ENCODE measurements around the gene CHST7. TPM values are rescaled to one million over a fixed set of nuclear protein-coding genes. Genes with fewer than 3 reads are reported as not detected.

CHST7 gene
- total and polyA plus RNA-seq, 4 donors, result 2.9 to 13.2 (median 5.8) TPM

- Histone ChIP-seq H3K27me3 (ENCODE audit: control insufficient read depth in 4 of 4, insufficient read depth in 4 of 4, low read length in 3 of 4) (no peaks in the 10 kb centered on the region), H3K27ac (ENCODE audit: low read depth in 1 of 2, low read length in 2 of 2) (no peak overlapping the region), H3K9me3 (ENCODE audit: control insufficient read depth in 4 of 4, low read length in 3 of 4) (no peaks in the 10 kb centered on the region), H3K4me1 (ENCODE audit: control insufficient read depth in 4 of 4, insufficient read depth in 4 of 4, low read length in 3 of 4) (peaks cover 0 to 13% (median 4%) of the 10 kb centered on the region in 4 donors), H3K36me3 (ENCODE audit: control insufficient read depth in 4 of 4, insufficient read depth in 3 of 4, low read depth in 1 of 4, low read length in 3 of 4) (no peaks in the 10 kb centered on the region), H3K4me3 (ENCODE audit: low read depth in 1 of 3, low read length in 3 of 3) (no peak overlapping the region), H3K9ac (ENCODE audit: low read depth in 1 of 2, low read length in 2 of 2) (no peak overlapping the region)
- no peak for DNase-seq (ENCODE audit: low spot score)
- TF ChIP-seq FOXA2 (IDR thresholded peaks at IDR 0.05) (no peak), RAD21 (IDR thresholded peaks at IDR 0.05) (no peak), NR2F2 (IDR thresholded peaks at IDR 0.05) (no peak), YY1 (IDR thresholded peaks at IDR 0.05) (no peak), HNF4G (IDR thresholded peaks at IDR 0.05) (no peak), GABPA (IDR thresholded peaks at IDR 0.05 in 1 of 2, conservative IDR thresholded peaks at IDR 0.05 in 1 of 2) (no peak), CTCF (IDR thresholded peaks at IDR 0.05; ENCODE audit: low read depth, low read length, missing input control) (no peak), SP1 (IDR thresholded peaks at IDR 0.05) (no peak), FOXA1 (IDR thresholded peaks at IDR 0.05) (no peak), MAX (IDR thresholded peaks at IDR 0.05) (no peak), HNF4A (conservative IDR thresholded peaks at IDR 0.05) (no peak), ZBTB33 (IDR thresholded peaks at IDR 0.05) (no peak), RXRA (IDR thresholded peaks at IDR 0.05) (no peak)
- TF ChIP-seq, protein P1, sequence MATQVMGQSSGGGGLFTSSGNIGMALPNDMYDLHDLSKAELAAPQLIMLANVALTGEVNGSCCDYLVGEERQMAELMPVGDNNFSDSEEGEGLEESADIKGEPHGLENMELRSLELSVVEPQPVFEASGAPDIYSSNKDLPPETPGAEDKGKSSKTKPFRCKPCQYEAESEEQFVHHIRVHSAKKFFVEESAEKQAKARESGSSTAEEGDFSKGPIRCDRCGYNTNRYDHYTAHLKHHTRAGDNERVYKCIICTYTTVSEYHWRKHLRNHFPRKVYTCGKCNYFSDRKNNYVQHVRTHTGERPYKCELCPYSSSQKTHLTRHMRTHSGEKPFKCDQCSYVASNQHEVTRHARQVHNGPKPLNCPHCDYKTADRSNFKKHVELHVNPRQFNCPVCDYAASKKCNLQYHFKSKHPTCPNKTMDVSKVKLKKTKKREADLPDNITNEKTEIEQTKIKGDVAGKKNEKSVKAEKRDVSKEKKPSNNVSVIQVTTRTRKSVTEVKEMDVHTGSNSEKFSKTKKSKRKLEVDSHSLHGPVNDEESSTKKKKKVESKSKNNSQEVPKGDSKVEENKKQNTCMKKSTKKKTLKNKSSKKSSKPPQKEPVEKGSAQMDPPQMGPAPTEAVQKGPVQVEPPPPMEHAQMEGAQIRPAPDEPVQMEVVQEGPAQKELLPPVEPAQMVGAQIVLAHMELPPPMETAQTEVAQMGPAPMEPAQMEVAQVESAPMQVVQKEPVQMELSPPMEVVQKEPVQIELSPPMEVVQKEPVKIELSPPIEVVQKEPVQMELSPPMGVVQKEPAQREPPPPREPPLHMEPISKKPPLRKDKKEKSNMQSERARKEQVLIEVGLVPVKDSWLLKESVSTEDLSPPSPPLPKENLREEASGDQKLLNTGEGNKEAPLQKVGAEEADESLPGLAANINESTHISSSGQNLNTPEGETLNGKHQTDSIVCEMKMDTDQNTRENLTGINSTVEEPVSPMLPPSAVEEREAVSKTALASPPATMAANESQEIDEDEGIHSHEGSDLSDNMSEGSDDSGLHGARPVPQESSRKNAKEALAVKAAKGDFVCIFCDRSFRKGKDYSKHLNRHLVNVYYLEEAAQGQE (IDR thresholded peaks at IDR 0.05), result no peak
These were observed 3.9 kb upstream of the CHST7 start for GRCh38 chrX:46569621-46570020.

DNA sequence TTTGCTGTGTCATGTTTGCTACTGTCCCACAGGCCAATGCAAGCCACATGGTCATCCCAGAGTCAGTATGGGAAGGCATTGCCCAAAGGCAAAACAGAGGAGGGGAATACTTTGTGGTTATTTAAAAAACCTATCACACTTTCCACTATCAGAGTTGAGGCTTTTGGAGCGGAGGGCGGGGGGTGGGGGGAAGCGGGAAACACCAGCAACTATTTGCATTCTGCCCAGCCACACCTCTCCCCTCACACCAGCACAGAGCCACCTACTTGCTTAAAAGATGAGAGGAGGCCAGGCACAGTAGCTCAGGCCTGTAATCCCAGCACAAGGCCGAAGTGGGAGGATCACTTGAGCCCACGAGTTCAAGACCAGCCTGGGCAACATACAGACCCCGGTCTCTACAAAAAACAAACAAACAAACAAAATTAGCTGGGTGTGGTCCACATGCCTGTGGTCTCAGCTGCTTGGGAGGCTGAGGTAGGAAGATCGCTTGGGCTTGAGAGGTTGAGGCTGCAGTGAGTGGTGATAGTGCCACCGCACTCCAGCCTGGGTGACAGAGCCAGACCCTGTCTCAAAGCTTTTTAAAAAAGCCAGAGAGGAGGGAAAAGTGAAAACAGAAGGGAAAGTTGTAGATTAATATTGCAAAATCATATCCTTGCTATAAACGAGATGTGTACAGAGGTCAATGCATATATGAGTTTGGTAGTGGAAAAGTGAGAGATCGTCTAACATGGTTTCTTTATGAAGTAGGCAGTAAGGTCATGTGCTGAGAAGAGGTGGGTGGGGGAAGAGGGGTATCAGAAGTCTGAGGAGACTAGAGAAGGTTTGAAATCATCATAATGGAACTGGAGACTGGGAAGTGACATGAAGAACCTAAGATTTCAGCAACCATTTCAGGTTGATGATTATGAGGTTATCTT, 1.9 kb upstream of the CHST7 start:
- Histone ChIP-seq H3K9me3 (ENCODE audit: control insufficient read depth in 4 of 4, low read length in 3 of 4) (no peaks in the 10 kb centered on the region), H3K4me1 (ENCODE audit: control insufficient read depth in 4 of 4, insufficient read depth in 4 of 4, low read length in 3 of 4) (peaks cover 0 to 24% (median 11%) of the 10 kb centered on the region in 4 donors), H3K27ac (ENCODE audit: low read depth in 1 of 2, low read length in 2 of 2) (no peak overlapping the region), H3K4me3 (ENCODE audit: low read depth in 1 of 3, low read length in 3 of 3) (no peak overlapping the region), H3K36me3 (ENCODE audit: control insufficient read depth in 4 of 4, insufficient read depth in 3 of 4, low read depth in 1 of 4, low read length in 3 of 4) (no peaks in the 10 kb centered on the region), H3K27me3 (ENCODE audit: control insufficient read depth in 4 of 4, insufficient read depth in 4 of 4, low read length in 3 of 4) (no peaks in the 10 kb centered on the region), H3K9ac (ENCODE audit: low read depth in 1 of 2, low read length in 2 of 2) (no peak overlapping the region)
- WGBS, result 91% methylated on average over 10 of the region's 10 CpGs
- no peak for DNase-seq (ENCODE audit: low spot score)
- no peak for TF ChIP-seq RAD21 (IDR thresholded peaks at IDR 0.05)
- no peak for TF ChIP-seq HNF4G (IDR thresholded peaks at IDR 0.05)
- no peak for TF ChIP-seq HNF4A (conservative IDR thresholded peaks at IDR 0.05)
- TF ChIP-seq, protein P1 (IDR thresholded peaks at IDR 0.05), result no peak
- TF ChIP-seq FOXA2 (IDR thresholded peaks at IDR 0.05), result no peak
- no peak for TF ChIP-seq SP1 (IDR thresholded peaks at IDR 0.05)
- TF ChIP-seq FOXA1 (IDR thresholded peaks at IDR 0.05), result no peak
- no peak for TF ChIP-seq EGR1 (IDR thresholded peaks at IDR 0.05; ENCODE audit: low read depth in 2 of 2)
- no peak for TF ChIP-seq YY1 (IDR thresholded peaks at IDR 0.05)
- no peak for TF ChIP-seq MAX (IDR thresholded peaks at IDR 0.05)

All from liver (tissue), 9 donors.